Measurements from ENCODE around the gene MLIP.

GRCh38 chr6:54193560-54193959 lies 82.3 kb downstream of the MLIP start:
- TF ChIP-seq, protein P1, sequence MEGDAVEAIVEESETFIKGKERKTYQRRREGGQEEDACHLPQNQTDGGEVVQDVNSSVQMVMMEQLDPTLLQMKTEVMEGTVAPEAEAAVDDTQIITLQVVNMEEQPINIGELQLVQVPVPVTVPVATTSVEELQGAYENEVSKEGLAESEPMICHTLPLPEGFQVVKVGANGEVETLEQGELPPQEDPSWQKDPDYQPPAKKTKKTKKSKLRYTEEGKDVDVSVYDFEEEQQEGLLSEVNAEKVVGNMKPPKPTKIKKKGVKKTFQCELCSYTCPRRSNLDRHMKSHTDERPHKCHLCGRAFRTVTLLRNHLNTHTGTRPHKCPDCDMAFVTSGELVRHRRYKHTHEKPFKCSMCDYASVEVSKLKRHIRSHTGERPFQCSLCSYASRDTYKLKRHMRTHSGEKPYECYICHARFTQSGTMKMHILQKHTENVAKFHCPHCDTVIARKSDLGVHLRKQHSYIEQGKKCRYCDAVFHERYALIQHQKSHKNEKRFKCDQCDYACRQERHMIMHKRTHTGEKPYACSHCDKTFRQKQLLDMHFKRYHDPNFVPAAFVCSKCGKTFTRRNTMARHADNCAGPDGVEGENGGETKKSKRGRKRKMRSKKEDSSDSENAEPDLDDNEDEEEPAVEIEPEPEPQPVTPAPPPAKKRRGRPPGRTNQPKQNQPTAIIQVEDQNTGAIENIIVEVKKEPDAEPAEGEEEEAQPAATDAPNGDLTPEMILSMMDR (IDR thresholded peaks at IDR 0.05): no peak
- TF ChIP-seq, protein P2, sequence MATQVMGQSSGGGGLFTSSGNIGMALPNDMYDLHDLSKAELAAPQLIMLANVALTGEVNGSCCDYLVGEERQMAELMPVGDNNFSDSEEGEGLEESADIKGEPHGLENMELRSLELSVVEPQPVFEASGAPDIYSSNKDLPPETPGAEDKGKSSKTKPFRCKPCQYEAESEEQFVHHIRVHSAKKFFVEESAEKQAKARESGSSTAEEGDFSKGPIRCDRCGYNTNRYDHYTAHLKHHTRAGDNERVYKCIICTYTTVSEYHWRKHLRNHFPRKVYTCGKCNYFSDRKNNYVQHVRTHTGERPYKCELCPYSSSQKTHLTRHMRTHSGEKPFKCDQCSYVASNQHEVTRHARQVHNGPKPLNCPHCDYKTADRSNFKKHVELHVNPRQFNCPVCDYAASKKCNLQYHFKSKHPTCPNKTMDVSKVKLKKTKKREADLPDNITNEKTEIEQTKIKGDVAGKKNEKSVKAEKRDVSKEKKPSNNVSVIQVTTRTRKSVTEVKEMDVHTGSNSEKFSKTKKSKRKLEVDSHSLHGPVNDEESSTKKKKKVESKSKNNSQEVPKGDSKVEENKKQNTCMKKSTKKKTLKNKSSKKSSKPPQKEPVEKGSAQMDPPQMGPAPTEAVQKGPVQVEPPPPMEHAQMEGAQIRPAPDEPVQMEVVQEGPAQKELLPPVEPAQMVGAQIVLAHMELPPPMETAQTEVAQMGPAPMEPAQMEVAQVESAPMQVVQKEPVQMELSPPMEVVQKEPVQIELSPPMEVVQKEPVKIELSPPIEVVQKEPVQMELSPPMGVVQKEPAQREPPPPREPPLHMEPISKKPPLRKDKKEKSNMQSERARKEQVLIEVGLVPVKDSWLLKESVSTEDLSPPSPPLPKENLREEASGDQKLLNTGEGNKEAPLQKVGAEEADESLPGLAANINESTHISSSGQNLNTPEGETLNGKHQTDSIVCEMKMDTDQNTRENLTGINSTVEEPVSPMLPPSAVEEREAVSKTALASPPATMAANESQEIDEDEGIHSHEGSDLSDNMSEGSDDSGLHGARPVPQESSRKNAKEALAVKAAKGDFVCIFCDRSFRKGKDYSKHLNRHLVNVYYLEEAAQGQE (IDR thresholded peaks at IDR 0.05; ENCODE audit: insufficient read depth in 1 of 2, low read depth in 2 of 2, low read length in 1 of 2): no peak
